Measurements from ENCODE around the gene ECT2.

GRCh38 chr3:172750368-172751174 lies at the start of gene ECT2:
- TF ChIP-seq, protein P1, sequence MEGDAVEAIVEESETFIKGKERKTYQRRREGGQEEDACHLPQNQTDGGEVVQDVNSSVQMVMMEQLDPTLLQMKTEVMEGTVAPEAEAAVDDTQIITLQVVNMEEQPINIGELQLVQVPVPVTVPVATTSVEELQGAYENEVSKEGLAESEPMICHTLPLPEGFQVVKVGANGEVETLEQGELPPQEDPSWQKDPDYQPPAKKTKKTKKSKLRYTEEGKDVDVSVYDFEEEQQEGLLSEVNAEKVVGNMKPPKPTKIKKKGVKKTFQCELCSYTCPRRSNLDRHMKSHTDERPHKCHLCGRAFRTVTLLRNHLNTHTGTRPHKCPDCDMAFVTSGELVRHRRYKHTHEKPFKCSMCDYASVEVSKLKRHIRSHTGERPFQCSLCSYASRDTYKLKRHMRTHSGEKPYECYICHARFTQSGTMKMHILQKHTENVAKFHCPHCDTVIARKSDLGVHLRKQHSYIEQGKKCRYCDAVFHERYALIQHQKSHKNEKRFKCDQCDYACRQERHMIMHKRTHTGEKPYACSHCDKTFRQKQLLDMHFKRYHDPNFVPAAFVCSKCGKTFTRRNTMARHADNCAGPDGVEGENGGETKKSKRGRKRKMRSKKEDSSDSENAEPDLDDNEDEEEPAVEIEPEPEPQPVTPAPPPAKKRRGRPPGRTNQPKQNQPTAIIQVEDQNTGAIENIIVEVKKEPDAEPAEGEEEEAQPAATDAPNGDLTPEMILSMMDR (optimal IDR thresholded peaks at IDR 0.05 in 1 of 3, IDR thresholded peaks at IDR 0.05 in 1 of 3, conservative IDR thresholded peaks at IDR 0.05 in 1 of 3; ENCODE audit: extremely low read depth in 1 of 3, insufficient read depth in 2 of 3, low read length in 3 of 3), result peak; percentile 75 to 81 (median 80)
- TF ChIP-seq EZH2 (IDR thresholded peaks at IDR 0.05; ENCODE audit: low read length), result no peak

All from keratinocyte (primary cell).